Measurements from ENCODE around the gene PDXK. TPM values are rescaled to one million over a fixed set of nuclear protein-coding genes. Genes with fewer than 3 reads are reported as not detected.

Gene PDXK
- total RNA-seq, 3 donors from 2014 or later: 101 to 114 (median 106) TPM

DNA sequence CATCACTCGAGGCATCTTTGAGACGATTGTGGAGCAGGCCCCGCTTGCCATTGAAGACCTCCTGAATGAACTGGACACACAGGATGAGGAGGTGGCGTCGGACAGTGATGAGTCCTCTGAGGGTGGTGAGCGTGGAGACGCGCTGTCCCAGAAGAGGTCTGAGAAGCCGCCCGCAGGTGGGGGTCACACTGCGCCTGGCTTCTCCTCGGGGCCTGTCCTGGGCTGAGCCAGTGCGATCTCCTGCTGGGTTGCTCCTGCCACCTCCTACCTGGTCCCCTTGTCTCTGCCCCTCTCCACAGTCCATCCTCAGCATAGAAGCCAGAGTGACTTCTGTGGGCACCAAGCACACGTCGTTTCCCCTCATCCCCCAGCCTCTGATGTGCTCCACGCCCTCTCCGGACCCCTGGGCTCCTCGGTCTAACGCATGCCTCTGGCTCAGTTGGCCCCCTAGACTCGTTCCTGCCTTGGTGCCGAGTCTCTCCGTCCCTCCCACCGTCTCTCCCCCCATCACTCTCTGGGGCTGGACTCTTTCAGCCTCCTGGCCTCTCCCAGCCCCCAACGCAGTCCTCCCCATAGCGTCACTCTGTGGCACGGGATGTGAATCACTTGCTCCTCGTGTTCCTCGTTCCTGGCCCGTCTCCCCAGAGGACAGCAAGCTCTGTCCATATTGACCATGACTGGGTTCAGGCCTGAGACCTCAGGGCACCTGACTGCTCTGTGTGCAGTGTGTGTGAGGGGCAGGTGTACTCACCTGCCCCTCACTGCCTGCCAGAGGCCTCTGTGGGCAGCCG is 79.2 kb downstream of the PDXK start:
- Mint-ChIP-seq H3K4me3 (no peak overlapping the region), H3K36me3 (ENCODE audit: insufficient read depth) (peaks cover 48% of the 10 kb centered on the region), H3K9me3 (no peaks in the 10 kb centered on the region), H3K27me3 (ENCODE audit: low read depth) (no peaks in the 10 kb centered on the region), H3K4me1 (ENCODE audit: low read depth) (peaks cover 2% of the 10 kb centered on the region)
- DNase-seq (no peak), ATAC-seq (no peak)

- peaks cover 2% of the 10 kb centered on the region for H3K4me1 Mint-ChIP-seq (ENCODE audit: low read depth)
- DNase-seq (no peak), ATAC-seq (no peak)
- peaks cover 49% of the 10 kb centered on the region for H3K36me3 Mint-ChIP-seq (ENCODE audit: insufficient read depth)
- no peaks in the 10 kb centered on the region for H3K9me3 Mint-ChIP-seq
- H3K27me3 Mint-ChIP-seq (ENCODE audit: low read depth): no peaks in the 10 kb centered on the region
- no peak overlapping the region for H3K4me3 Mint-ChIP-seq
These were observed 80.4 kb downstream of the PDXK start for GRCh38 chr21:43799301-43799840.

DNA sequence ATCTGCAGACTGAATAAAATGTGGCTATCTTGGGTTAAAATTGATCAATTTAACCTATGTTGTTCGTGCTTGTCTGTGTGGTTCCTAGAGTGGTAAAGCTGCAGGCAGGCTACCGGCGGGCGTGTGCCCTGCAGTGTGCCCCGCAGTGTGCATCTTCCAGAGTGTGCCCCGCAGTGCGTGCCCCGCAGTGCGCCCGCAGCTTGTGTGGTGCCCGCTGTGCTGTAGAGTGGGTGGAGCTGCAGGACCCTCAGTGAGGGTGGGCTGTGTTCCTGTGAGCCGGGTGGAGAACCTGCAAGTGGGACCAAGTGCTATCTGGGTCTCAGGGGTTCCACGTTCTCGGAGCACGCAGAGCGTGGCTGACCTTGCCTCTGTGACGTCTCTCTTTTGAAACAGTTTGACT is 81.2 kb downstream of the PDXK start:
- H3K4me1 Mint-ChIP-seq (ENCODE audit: low read depth): peaks cover 2% of the 10 kb centered on the region
- DNase-seq: no peak
- no peak overlapping the region for H3K4me3 Mint-ChIP-seq
- ATAC-seq: no peak
- H3K27me3 Mint-ChIP-seq (ENCODE audit: low read depth): no peaks in the 10 kb centered on the region
- peaks cover 46% of the 10 kb centered on the region for H3K36me3 Mint-ChIP-seq (ENCODE audit: insufficient read depth)
- H3K9me3 Mint-ChIP-seq: no peaks in the 10 kb centered on the region

GRCh38 chr21:43800566-43800965 is 81.6 kb downstream of the PDXK start:
- ATAC-seq: no peak
- DNase-seq: no peak
- no peak overlapping the region for H3K4me3 Mint-ChIP-seq

GRCh38 chr21:43801006-43801783 is 82.3 kb downstream of the PDXK start:
- ATAC-seq (no peak), DNase-seq (no peak)
- H3K4me3 Mint-ChIP-seq: no peak overlapping the region
- no peaks in the 10 kb centered on the region for H3K4me1 Mint-ChIP-seq (ENCODE audit: low read depth)
- no peaks in the 10 kb centered on the region for H3K27me3 Mint-ChIP-seq (ENCODE audit: low read depth)
- peaks cover 49% of the 10 kb centered on the region for H3K36me3 Mint-ChIP-seq (ENCODE audit: insufficient read depth)
- no peaks in the 10 kb centered on the region for H3K9me3 Mint-ChIP-seq

More at GRCh38 chr21:43800566-43800965, 81.6 kb downstream of the PDXK start:
- no peaks in the 10 kb centered on the region for H3K9me3 Mint-ChIP-seq
- peaks cover 45% of the 10 kb centered on the region for H3K36me3 Mint-ChIP-seq (ENCODE audit: insufficient read depth)
- no peaks in the 10 kb centered on the region for H3K4me1 Mint-ChIP-seq (ENCODE audit: low read depth)
- no peaks in the 10 kb centered on the region for H3K27me3 Mint-ChIP-seq (ENCODE audit: low read depth)

- DNase-seq (no peak), ATAC-seq (no peak)
- Mint-ChIP-seq H3K27me3 (ENCODE audit: low read depth) (no peaks in the 10 kb centered on the region), H3K36me3 (ENCODE audit: insufficient read depth) (peaks cover 38% of the 10 kb centered on the region), H3K9me3 (no peaks in the 10 kb centered on the region), H3K4me3 (no peak overlapping the region), H3K4me1 (ENCODE audit: low read depth) (peaks cover 2% of the 10 kb centered on the region)
These were observed 83.9 kb downstream of the PDXK start for GRCh38 chr21:43802713-43803313.

GRCh38 chr21:43803558-43804300 is 84.8 kb downstream of the PDXK start:
- H3K4me1 Mint-ChIP-seq (ENCODE audit: low read depth): peaks cover 2% of the 10 kb centered on the region
- DNase-seq: no peak
- H3K27me3 Mint-ChIP-seq (ENCODE audit: low read depth): no peaks in the 10 kb centered on the region
- no peak overlapping the region for H3K4me3 Mint-ChIP-seq
- peaks cover 32% of the 10 kb centered on the region for H3K36me3 Mint-ChIP-seq (ENCODE audit: insufficient read depth)
- ATAC-seq: no peak
- H3K9me3 Mint-ChIP-seq: no peaks in the 10 kb centered on the region

- H3K4me3 Mint-ChIP-seq: no peak overlapping the region
- peaks cover 24% of the 10 kb centered on the region for H3K36me3 Mint-ChIP-seq (ENCODE audit: insufficient read depth)
- no peaks in the 10 kb centered on the region for H3K27me3 Mint-ChIP-seq (ENCODE audit: low read depth)
- peaks cover 2% of the 10 kb centered on the region for H3K4me1 Mint-ChIP-seq (ENCODE audit: low read depth)
- H3K9me3 Mint-ChIP-seq: no peaks in the 10 kb centered on the region
- ATAC-seq: no peak
- no peak for DNase-seq
These were observed 86.4 kb downstream of the PDXK start for GRCh38 chr21:43805275-43805800.

GRCh38 chr21:43806017-43806710 is 87.2 kb downstream of the PDXK start:
- H3K27me3 Mint-ChIP-seq (ENCODE audit: low read depth): no peaks in the 10 kb centered on the region
- no peak overlapping the region for H3K4me3 Mint-ChIP-seq
- DNase-seq (no peak), ATAC-seq (no peak)
- H3K4me1 Mint-ChIP-seq (ENCODE audit: low read depth): peaks cover 6% of the 10 kb centered on the region
- peaks cover 18% of the 10 kb centered on the region for H3K36me3 Mint-ChIP-seq (ENCODE audit: insufficient read depth)
- H3K9me3 Mint-ChIP-seq: no peaks in the 10 kb centered on the region

DNA sequence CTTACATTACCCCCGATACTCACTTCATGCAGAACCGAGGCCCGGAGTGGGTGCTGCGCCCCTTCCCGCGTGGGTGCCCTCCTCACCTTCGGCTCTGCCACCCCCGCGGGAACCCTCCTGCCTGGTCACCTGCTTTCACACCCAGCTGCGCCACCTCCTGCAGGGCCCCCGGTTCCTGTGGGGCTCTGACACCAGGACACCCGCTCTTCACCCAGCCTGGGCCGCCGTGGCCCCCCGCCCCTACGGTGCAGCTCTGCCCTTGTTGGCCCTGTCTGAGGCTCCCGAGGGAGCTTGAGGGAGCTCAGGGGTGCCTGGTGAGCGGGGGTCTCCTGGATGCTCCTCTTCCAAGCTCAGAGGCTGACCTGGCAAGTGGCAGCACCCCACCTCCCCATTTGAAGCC is 89.4 kb downstream of the PDXK start:
- Mint-ChIP-seq H3K4me3 (no peak overlapping the region), H3K36me3 (ENCODE audit: insufficient read depth) (peaks cover 13% of the 10 kb centered on the region), H3K27me3 (ENCODE audit: low read depth) (no peaks in the 10 kb centered on the region), H3K4me1 (ENCODE audit: low read depth) (peaks cover 6% of the 10 kb centered on the region), H3K9me3 (no peaks in the 10 kb centered on the region)
- DNase-seq (no peak), ATAC-seq (no peak)

- Mint-ChIP-seq H3K4me1 (ENCODE audit: low read depth) (peaks cover 6% of the 10 kb centered on the region), H3K9me3 (no peaks in the 10 kb centered on the region), H3K27me3 (ENCODE audit: low read depth) (no peaks in the 10 kb centered on the region), H3K4me3 (no peak overlapping the region), H3K36me3 (ENCODE audit: insufficient read depth) (peaks cover 10% of the 10 kb centered on the region)
- DNase-seq (no peak), ATAC-seq (no peak)
These were observed 89.9 kb downstream of the PDXK start for GRCh38 chr21:43808832-43809251.

DNA sequence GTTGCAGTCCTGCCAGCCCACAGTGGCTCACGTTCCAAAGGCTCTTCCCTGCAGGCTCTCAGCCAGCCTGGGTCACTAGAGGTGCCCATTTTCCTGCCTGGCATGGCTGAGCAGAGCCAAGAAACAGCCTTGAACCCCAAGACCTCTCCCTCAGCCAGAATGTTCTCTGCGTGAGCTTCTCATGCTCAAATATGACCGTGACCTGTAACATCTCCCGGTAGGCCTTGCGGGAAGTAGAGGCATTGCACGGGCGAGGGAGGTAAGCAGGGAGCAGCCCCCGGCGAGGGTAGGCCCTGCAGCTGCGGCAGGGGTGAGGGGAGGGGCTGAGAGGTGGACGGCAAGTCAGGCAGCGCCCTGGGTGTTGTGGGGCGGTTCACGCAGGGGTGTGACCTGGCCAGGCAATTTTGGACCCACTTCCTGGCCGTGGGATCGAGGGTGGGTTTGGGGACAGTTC is 90.4 kb downstream of the PDXK start:
- no peak for ATAC-seq

DNA sequence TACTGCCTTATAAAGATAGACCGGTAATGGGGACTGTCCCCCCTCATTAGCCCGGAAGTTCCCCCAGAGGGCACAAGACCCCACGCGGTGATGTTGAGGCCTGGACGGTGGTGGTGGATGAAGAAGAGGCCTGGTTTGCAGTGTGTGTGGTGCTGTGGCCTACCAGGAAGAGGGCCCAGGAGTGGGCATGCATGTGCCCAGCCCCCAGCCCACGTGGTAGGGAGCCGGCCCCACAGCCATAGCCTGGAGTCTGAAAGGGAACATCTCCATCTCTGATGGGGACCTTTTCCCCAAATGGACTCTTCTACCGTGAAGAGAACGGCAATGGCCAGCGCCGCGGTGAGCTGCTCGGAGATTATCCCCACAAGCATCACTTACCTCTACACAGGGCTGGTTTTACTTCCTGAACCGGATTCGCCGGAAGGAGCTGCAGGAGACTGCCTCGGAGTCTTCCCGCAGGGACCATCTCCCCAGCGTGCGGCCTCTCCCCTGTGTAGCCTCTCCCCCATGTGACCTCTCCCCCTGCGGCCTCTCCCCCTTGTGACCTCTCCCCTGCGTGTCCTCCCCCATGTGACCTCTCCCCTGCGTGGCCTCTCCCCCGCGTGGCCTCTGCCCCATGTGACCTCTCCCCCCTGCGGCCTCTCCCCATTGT is 91.0 kb downstream of the PDXK start:
- H3K36me3 Mint-ChIP-seq (ENCODE audit: insufficient read depth): peaks cover 9% of the 10 kb centered on the region
- H3K9me3 Mint-ChIP-seq: no peaks in the 10 kb centered on the region
- peaks cover 3% of the 10 kb centered on the region for H3K27me3 Mint-ChIP-seq (ENCODE audit: low read depth)
- DNase-seq (no peak), ATAC-seq (no peak)
- H3K4me1 Mint-ChIP-seq (ENCODE audit: low read depth): peaks cover 6% of the 10 kb centered on the region
- H3K4me3 Mint-ChIP-seq: no peak overlapping the region

More for the DNA sequence above, 90.4 kb downstream of the PDXK start:
- H3K4me3 Mint-ChIP-seq: no peak overlapping the region
- no peaks in the 10 kb centered on the region for H3K9me3 Mint-ChIP-seq
- peaks cover 6% of the 10 kb centered on the region for H3K4me1 Mint-ChIP-seq (ENCODE audit: low read depth)
- no peak for DNase-seq
- no peaks in the 10 kb centered on the region for H3K27me3 Mint-ChIP-seq (ENCODE audit: low read depth)
- H3K36me3 Mint-ChIP-seq (ENCODE audit: insufficient read depth): peaks cover 9% of the 10 kb centered on the region

All from activated T-cell treated with anti-CD3 and anti-CD28 coated beads, Interleukin-2, amount 50 U/mL, for 4 hours (primary cell).